Stimulated activated effector memory CD8-positive, alpha-beta T cell treated with anti-CD3 and anti-CD28 coated beads, Interleukin-12 subunit alpha, Interleukin-12 subunit beta, amount 100 ng/mL, for 72 hours (primary cell): Measurements from ENCODE around the gene HSF2.
"Not testable (repeated sequence)": the region's sequence is repeated elsewhere in the genome, so short reads cannot be mapped to it uniquely, and the experiment has no call there.

Source experiments
- ATAC-seq: fragments of 150-1000 bp; cut with Tn5 transposase; 2 replicates; pipeline ENCODE4 v1.10.0; 2021
- DNase-seq, 2 donors: peaks; one replicate each; pipeline ENCODE4 v3.0.0; 2021 to 2022; ENCODE audit warnings: low spot score in 2 of 2
- H3K27ac Mint-ChIP-seq: one replicate; pipeline ENCODE4 v1.8.0; 2022; ENCODE audit warnings: mild to moderate bottlenecking, mixed read lengths
- H3K36me3 Mint-ChIP-seq: one replicate; pipeline ENCODE4 v1.8.0; 2022; ENCODE audit warnings: mild to moderate bottlenecking, mixed read lengths
- H3K4me1 Mint-ChIP-seq: one replicate; pipeline ENCODE4 v1.8.0; 2022; ENCODE audit warnings: mixed read lengths
- H3K4me3 Mint-ChIP-seq: one replicate; pipeline ENCODE4 v1.8.0; 2022; ENCODE audit warnings: mild to moderate bottlenecking, mixed read lengths
- H3K9me3 Mint-ChIP-seq: one replicate; pipeline ENCODE4 v1.8.0; 2022; ENCODE audit warnings: mixed read lengths

Gene HSF2

GRCh38 chr6:122416825-122417224, 17.4 kb downstream of the HSF2 start:
- Mint-ChIP-seq H3K4me3 (no peak overlapping the region), H3K27ac (no peak overlapping the region), H3K36me3 (peaks cover 87% of the 10 kb centered on the region), H3K9me3 (no peaks in the 10 kb centered on the region), H3K4me1 (no peaks in the 10 kb centered on the region)
- no peak for ATAC-seq
- no peak for DNase-seq

GRCh38 chr6:122422003-122422402, 22.6 kb downstream of the HSF2 start:
- Mint-ChIP-seq H3K4me1 (peaks cover 6% of the 10 kb centered on the region), H3K9me3 (no peaks in the 10 kb centered on the region), H3K36me3 (peaks cover 92% of the 10 kb centered on the region), H3K4me3 (no peak overlapping the region), H3K27ac (no peak overlapping the region)
- no peak for DNase-seq
- ATAC-seq = no peak

- peaks cover 6% of the 10 kb centered on the region for H3K4me1 Mint-ChIP-seq
- peak in 1 of 2 donors; percentile 60 for DNase-seq
- peaks cover 92% of the 10 kb centered on the region for H3K36me3 Mint-ChIP-seq
- no peaks in the 10 kb centered on the region for H3K9me3 Mint-ChIP-seq
- H3K27ac Mint-ChIP-seq = no peak overlapping the region
- ATAC-seq = peak; percentile 93
- H3K4me3 Mint-ChIP-seq = no peak overlapping the region
Observed at GRCh38 chr6:122422614-122423267, 23.3 kb downstream of the HSF2 start.

- no peak for ATAC-seq
- Mint-ChIP-seq H3K4me1 (peaks cover 6% of the 10 kb centered on the region), H3K4me3 (no peak overlapping the region), H3K27ac (peak overlapping the region; percentile 23), H3K36me3 (peaks cover 92% of the 10 kb centered on the region), H3K9me3 (no peaks in the 10 kb centered on the region)
- no peak for DNase-seq
Observed at GRCh38 chr6:122423734-122424133, 24.3 kb downstream of the HSF2 start.

- no peak for DNase-seq
- peaks cover 6% of the 10 kb centered on the region for H3K4me1 Mint-ChIP-seq
- no peak for ATAC-seq
- H3K4me3 Mint-ChIP-seq = no peak overlapping the region
- H3K36me3 Mint-ChIP-seq = peaks cover 88% of the 10 kb centered on the region
- no peaks in the 10 kb centered on the region for H3K9me3 Mint-ChIP-seq
- no peak overlapping the region for H3K27ac Mint-ChIP-seq
Observed at GRCh38 chr6:122426597-122426996, 27.1 kb downstream of the HSF2 start.

- Mint-ChIP-seq H3K4me3 (no peak overlapping the region), H3K27ac (no peak overlapping the region), H3K36me3 (peaks cover 88% of the 10 kb centered on the region), H3K9me3 (no peaks in the 10 kb centered on the region), H3K4me1 (peaks cover 8% of the 10 kb centered on the region)
- ATAC-seq (no peak), DNase-seq (no peak)
Observed at GRCh38 chr6:122428781-122429180, 29.3 kb downstream of the HSF2 start.

GRCh38 chr6:122429323-122429722, 29.9 kb downstream of the HSF2 start:
- Mint-ChIP-seq H3K36me3 (peaks cover 88% of the 10 kb centered on the region), H3K27ac (no peak overlapping the region), H3K9me3 (no peaks in the 10 kb centered on the region), H3K4me1 (peaks cover 8% of the 10 kb centered on the region), H3K4me3 (no peak overlapping the region)
- ATAC-seq (no peak), DNase-seq (no peak)

- Mint-ChIP-seq H3K4me3 (no peak overlapping the region), H3K9me3 (no peaks in the 10 kb centered on the region), H3K27ac (no peak overlapping the region)
Observed at GRCh38 chr6:122431780-122432179, 32.3 kb downstream of the HSF2 start.

GRCh38 chr6:122432816-122433215, 33.4 kb downstream of the HSF2 start:
- ATAC-seq (peak; percentile 89), DNase-seq (no peak)
- H3K9me3 Mint-ChIP-seq = no peaks in the 10 kb centered on the region
- H3K4me1 Mint-ChIP-seq = peaks cover 8% of the 10 kb centered on the region
- H3K4me3 Mint-ChIP-seq = no peak overlapping the region
- H3K36me3 Mint-ChIP-seq = peaks cover 82% of the 10 kb centered on the region
- H3K27ac Mint-ChIP-seq = no peak overlapping the region

More at GRCh38 chr6:122431780-122432179, 32.3 kb downstream of the HSF2 start:
- ATAC-seq = no peak
- Mint-ChIP-seq H3K4me1 (peaks cover 8% of the 10 kb centered on the region), H3K36me3 (peaks cover 86% of the 10 kb centered on the region)
- DNase-seq = no peak

GRCh38 chr6:122438975-122439374, 39.5 kb downstream of the HSF2 start:
- DNase-seq (no peak), ATAC-seq (no peak)
- peaks cover 6% of the 10 kb centered on the region for H3K4me1 Mint-ChIP-seq
- peaks cover 87% of the 10 kb centered on the region for H3K36me3 Mint-ChIP-seq
- H3K4me3 Mint-ChIP-seq = no peak overlapping the region
- no peak overlapping the region for H3K27ac Mint-ChIP-seq
- peaks cover 4% of the 10 kb centered on the region for H3K9me3 Mint-ChIP-seq

GRCh38 chr6:122445274-122445673, 45.8 kb downstream of the HSF2 start:
- H3K9me3 Mint-ChIP-seq = no peaks in the 10 kb centered on the region
- no peak overlapping the region for H3K4me3 Mint-ChIP-seq
- peaks cover 10% of the 10 kb centered on the region for H3K4me1 Mint-ChIP-seq
- ATAC-seq (no peak), DNase-seq (no peak)
- H3K27ac Mint-ChIP-seq = no peak overlapping the region
- peaks cover 100% of the 10 kb centered on the region for H3K36me3 Mint-ChIP-seq

GRCh38 chr6:122449069-122449468, 49.6 kb downstream of the HSF2 start:
- H3K4me1 Mint-ChIP-seq = peaks cover 16% of the 10 kb centered on the region
- DNase-seq (no peak), ATAC-seq (peak; percentile 40)
- no peak overlapping the region for H3K4me3 Mint-ChIP-seq
- H3K36me3 Mint-ChIP-seq = peaks cover 100% of the 10 kb centered on the region
- no peaks in the 10 kb centered on the region for H3K9me3 Mint-ChIP-seq
- H3K27ac Mint-ChIP-seq = peak overlapping the region; percentile 62

GRCh38 chr6:122452509-122452908, 53.1 kb downstream of the HSF2 start:
- H3K4me3 Mint-ChIP-seq = no peak overlapping the region
- H3K36me3 Mint-ChIP-seq = peaks cover 100% of the 10 kb centered on the region
- ATAC-seq = no peak
- DNase-seq = no peak
- peaks cover 35% of the 10 kb centered on the region for H3K4me1 Mint-ChIP-seq
- no peaks in the 10 kb centered on the region for H3K9me3 Mint-ChIP-seq
- no peak overlapping the region for H3K27ac Mint-ChIP-seq

- Mint-ChIP-seq H3K27ac (peak overlapping the region; percentile 51), H3K4me1 (peaks cover 49% of the 10 kb centered on the region), H3K9me3 (no peaks in the 10 kb centered on the region), H3K36me3 (peaks cover 94% of the 10 kb centered on the region), H3K4me3 (no peak overlapping the region)
- DNase-seq (no peak), ATAC-seq (no peak)
Observed at GRCh38 chr6:122454673-122455072, 55.2 kb downstream of the HSF2 start.

GRCh38 chr6:122455116-122455515, 55.7 kb downstream of the HSF2 start:
- Mint-ChIP-seq H3K27ac (peak overlapping the region; percentile 51), H3K36me3 (peaks cover 90% of the 10 kb centered on the region), H3K4me1 (peaks cover 50% of the 10 kb centered on the region)
- H3K4me3 Mint-ChIP-seq, H3K9me3 Mint-ChIP-seq, ATAC-seq, DNase-seq: not testable (repeated sequence)

GRCh38 chr6:122458087-122458486, 58.6 kb downstream of the HSF2 start:
- no peak for DNase-seq
- peak overlapping the region; percentile 83 for H3K27ac Mint-ChIP-seq
- H3K4me3 Mint-ChIP-seq = peak overlapping the region; percentile 6
- peaks cover 71% of the 10 kb centered on the region for H3K4me1 Mint-ChIP-seq
- H3K36me3 Mint-ChIP-seq = peaks cover 74% of the 10 kb centered on the region
- peak; percentile 69 for ATAC-seq
- H3K9me3 Mint-ChIP-seq = no peaks in the 10 kb centered on the region
